Tibial nerve (tissue), 4 donors: Measurements from ENCODE around the gene DCT. TPM values are rescaled to one million over a fixed set of nuclear protein-coding genes. Genes with fewer than 3 reads are reported as not detected.

Experiments used
- DNase-seq, 2 donors: peaks; one replicate each; pipeline ENCODE4 v3.0.0-alpha.2; 2019; ENCODE audit warnings: low spot score in 2 of 2
- H3K27ac ChIP-seq, 4 donors: fragments of 200-600 bp; sonication (generic) in 3 of 4; one replicate each; pipeline ENCODE4 v1.5.1; 2017 to 2019; ENCODE audit warnings: mild to moderate bottlenecking in 1 of 4
- H3K27me3 ChIP-seq, 2 donors: fragments of 200-600 bp; sonication (generic) in 1 of 2; one replicate each; pipeline versions ENCODE4 v1.5.1 to v1.6.0; 2017 to 2019
- H3K36me3 ChIP-seq, 3 donors: fragments of 200-600 bp; sonication (generic); one replicate each; pipeline ENCODE4 v1.5.1; 2018 to 2019
- H3K4me1 ChIP-seq, 4 donors: fragments of 200-600 bp; sonication (generic) in 3 of 4; one replicate each; pipeline ENCODE4 v1.5.1; 2017 to 2019
- H3K4me3 ChIP-seq, 4 donors: fragments of 200-600 bp; sonication (generic) in 3 of 4; one replicate each; pipeline ENCODE4 v1.5.1; 2017 to 2019; ENCODE audit warnings: mild to moderate bottlenecking in 1 of 4, moderate library complexity in 1 of 4
- H3K9me3 ChIP-seq, 4 donors: fragments of 200-600 bp; sonication (generic) in 3 of 4; one replicate each; pipeline ENCODE4 v1.5.1; 2017 to 2019
- EP300 ChIP-seq, 2 donors: sonication (generic); formaldehyde crosslinking; IDR thresholded peaks; one replicate each; pipeline ENCODE4 v1.6.1; 2017; ENCODE audit warnings: antibody characterized with exemption in 2 of 2, mild to moderate bottlenecking in 1 of 2
- POLR2A ChIP-seq, 2 donors: fragments of 450-650 bp; IDR thresholded peaks; one replicate each; pipeline ENCODE4 v1.6.1; 2017; ENCODE audit warnings: antibody characterized with exemption in 2 of 2, mild to moderate bottlenecking in 2 of 2, moderate library complexity in 2 of 2
- WGBS, 2 donors: methylation state at CpG; one replicate each; pipeline ENCODE4 v1.1.5; 2018; 5-methylcytosine and 5-hydroxymethylcytosine counted together
- total RNA-seq, 4 donors: library from RNA; depleted of rRNA; stranded (reverse); fragments of >200 nt; gene quantifications; one replicate each; pipeline ENCODE4 v1.1.0, GENCODE V29; 2016
- TF ChIP-seq, protein P1 (sequence below), 5 experiments: fragments of 200-600 bp in 3 of 5; fragments of 450-650 bp in 2 of 5; sonication (generic) in 3 of 5; IDR thresholded peaks; one replicate each; pipeline ENCODE4 v1.5.1; 2016 to 2019; ENCODE audit warnings: antibody characterized with exemption in 5 of 5, mild to moderate bottlenecking in 3 of 5, moderate library complexity in 2 of 5

DCT gene
- total RNA-seq, 4 donors from 2014 or later, result 0.30 to 3.9 (median 0.61) TPM

DNA sequence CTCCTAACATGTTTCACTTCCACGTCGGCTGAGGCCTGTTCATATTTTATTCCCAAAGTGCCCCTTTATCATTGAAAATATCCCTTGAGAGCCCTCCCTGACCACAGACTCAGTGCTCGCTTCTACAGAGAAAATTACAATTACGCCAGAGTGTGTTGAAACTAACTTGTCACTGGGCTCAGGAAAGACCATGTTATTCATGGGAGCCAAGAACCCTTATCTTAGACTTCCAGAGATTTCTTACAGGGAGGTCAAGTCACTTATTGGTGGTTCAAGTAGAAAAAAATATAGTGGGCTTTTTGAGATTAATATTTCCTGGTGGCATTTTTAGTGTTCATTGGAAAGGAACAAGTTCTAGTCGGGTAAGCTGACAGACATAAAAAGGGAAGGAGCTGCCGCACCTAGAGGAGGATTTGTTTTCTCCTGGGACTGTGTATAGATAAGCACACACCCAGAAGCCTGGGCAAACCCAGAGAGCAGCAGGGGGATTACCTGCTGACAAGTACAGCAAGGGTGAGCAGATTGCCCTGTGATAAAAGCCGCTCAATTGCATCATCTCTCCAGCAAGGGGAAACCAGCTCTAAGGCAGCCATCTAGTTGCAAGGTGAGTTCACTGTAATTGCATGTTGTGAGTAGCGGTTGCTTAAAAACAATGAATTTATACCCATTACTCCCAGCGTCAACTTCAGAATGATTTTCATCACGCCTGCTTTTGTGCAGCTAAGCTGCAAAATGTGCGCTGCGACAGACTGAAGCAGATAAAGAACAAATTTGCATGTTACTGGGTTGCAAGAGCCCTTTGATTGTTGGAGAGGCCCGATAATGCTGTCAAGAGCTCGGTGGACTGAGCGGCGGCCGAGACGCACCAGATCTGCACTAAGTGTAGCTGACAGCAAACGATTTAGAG is 46.2 kb downstream of the DCT start:
- peaks cover 0 to 4% (median 0%) of the 10 kb centered on the region in 4 donors for H3K4me1 ChIP-seq
- no peaks in the 10 kb centered on the region for H3K27me3 ChIP-seq
- WGBS, 2 donors, result 76 to 80% methylated on average over 19 of the region's 19 CpGs
- H3K4me3 ChIP-seq, result no peak overlapping the region
- no peaks in the 10 kb centered on the region for H3K9me3 ChIP-seq
- H3K36me3 ChIP-seq, result no peaks in the 10 kb centered on the region
- no peak for DNase-seq
- H3K27ac ChIP-seq, result no peak overlapping the region
- TF ChIP-seq EP300 (IDR thresholded peaks at IDR 0.05) (no peak), POLR2A (IDR thresholded peaks at IDR 0.05) (no peak)
- TF ChIP-seq, protein P1, sequence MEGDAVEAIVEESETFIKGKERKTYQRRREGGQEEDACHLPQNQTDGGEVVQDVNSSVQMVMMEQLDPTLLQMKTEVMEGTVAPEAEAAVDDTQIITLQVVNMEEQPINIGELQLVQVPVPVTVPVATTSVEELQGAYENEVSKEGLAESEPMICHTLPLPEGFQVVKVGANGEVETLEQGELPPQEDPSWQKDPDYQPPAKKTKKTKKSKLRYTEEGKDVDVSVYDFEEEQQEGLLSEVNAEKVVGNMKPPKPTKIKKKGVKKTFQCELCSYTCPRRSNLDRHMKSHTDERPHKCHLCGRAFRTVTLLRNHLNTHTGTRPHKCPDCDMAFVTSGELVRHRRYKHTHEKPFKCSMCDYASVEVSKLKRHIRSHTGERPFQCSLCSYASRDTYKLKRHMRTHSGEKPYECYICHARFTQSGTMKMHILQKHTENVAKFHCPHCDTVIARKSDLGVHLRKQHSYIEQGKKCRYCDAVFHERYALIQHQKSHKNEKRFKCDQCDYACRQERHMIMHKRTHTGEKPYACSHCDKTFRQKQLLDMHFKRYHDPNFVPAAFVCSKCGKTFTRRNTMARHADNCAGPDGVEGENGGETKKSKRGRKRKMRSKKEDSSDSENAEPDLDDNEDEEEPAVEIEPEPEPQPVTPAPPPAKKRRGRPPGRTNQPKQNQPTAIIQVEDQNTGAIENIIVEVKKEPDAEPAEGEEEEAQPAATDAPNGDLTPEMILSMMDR (IDR thresholded peaks at IDR 0.05), result no peak

DNA sequence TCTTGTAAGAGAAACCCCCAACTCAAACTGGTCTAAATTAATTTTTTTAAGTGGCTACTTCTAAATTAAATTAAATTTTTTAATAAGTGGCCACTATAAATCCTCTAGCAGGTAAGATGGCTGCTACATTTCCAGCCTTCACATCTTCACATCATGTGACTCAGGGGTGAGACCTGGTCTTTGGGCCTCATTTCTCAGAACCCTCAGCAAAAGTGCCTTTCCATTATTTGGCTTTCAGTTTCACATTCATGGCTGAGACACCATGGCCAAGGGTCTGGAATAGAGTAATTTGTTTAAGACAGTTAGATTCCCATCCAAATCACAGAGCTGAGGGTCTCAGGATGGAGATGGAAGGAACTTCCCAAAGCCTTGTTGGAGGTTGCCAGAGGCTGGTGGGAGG is 47.5 kb downstream of the DCT start:
- no peaks in the 10 kb centered on the region for H3K27me3 ChIP-seq
- H3K9me3 ChIP-seq, result no peaks in the 10 kb centered on the region
- TF ChIP-seq POLR2A (IDR thresholded peaks at IDR 0.05) (no peak), EP300 (IDR thresholded peaks at IDR 0.05) (no peak)
- TF ChIP-seq, protein P1 (IDR thresholded peaks at IDR 0.05), result no peak
- DNase-seq, result no peak
- H3K4me1 ChIP-seq, result peaks cover 0 to 4% (median 0%) of the 10 kb centered on the region in 4 donors
- H3K36me3 ChIP-seq, result no peaks in the 10 kb centered on the region
- H3K4me3 ChIP-seq, result no peak overlapping the region
- no peak overlapping the region for H3K27ac ChIP-seq

DNA sequence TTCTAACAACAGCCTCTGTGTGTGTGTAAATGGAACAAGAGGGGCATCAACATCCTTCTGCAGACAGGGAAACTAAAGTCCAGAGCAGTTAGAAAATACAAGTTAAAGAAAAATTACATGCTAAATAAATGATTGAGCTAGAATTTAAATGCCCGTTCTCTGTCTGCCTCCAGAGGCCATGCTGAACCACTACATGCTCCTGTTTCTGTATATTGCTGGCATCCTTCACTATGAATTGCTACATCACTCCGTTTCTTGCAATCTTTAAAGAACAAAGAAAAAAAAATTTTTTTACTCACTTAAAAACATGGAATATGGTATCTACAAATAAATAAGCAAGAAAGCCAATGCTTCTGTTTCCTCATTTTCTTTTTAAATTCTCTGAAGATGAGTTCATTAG is 47.9 kb downstream of the DCT start:
- no peaks in the 10 kb centered on the region for H3K36me3 ChIP-seq
- no peak for DNase-seq
- TF ChIP-seq, protein P1 (IDR thresholded peaks at IDR 0.05), result no peak
- TF ChIP-seq POLR2A (IDR thresholded peaks at IDR 0.05), result no peak
- TF ChIP-seq EP300 (IDR thresholded peaks at IDR 0.05), result no peak
- H3K4me3 ChIP-seq, result no peak overlapping the region
- 55 to 73% methylated on average over 2 of the region's 2 CpGs for WGBS, 2 donors
- H3K27ac ChIP-seq, result no peak overlapping the region
- H3K4me1 ChIP-seq, result peaks cover 0 to 4% (median 0%) of the 10 kb centered on the region in 4 donors
- H3K9me3 ChIP-seq, result no peaks in the 10 kb centered on the region
- no peaks in the 10 kb centered on the region for H3K27me3 ChIP-seq

DNA sequence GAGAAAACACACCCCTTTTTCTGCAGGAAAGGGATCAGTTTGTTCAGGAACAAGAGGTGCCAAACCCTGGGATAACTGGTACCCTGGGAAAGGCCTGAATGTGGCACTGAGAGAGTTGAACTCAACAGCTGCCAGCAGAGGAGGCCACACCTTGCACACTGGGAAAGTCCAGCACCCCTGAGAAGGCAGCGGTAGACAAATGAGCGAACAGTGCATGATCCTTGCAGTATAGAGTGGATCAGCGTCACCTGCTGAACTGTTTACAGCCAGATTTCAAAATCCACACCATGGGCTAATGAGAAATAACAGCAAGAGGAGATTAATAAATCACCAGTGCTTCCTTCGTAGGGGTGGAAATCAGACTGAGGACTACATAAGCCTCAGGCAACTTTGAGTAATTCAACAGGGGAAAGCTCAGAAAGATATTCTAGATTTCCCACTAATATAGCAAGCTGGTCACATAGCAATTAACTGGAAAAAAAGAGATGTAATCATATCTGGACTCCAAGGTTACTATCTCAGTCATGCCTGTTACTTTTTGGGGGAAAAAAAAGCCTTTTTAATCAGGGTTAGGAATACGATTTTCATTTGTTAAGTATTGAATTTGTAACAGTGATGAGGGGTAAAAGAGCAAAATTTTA is 52.0 kb downstream of the DCT start:
- no peaks in the 10 kb centered on the region for H3K9me3 ChIP-seq
- TF ChIP-seq EP300 (IDR thresholded peaks at IDR 0.05), result no peak
- TF ChIP-seq, protein P1 (IDR thresholded peaks at IDR 0.05), result no peak
- TF ChIP-seq POLR2A (IDR thresholded peaks at IDR 0.05), result no peak
- 64 to 69% methylated on average over 5 of the region's 5 CpGs for WGBS, 2 donors

DNA sequence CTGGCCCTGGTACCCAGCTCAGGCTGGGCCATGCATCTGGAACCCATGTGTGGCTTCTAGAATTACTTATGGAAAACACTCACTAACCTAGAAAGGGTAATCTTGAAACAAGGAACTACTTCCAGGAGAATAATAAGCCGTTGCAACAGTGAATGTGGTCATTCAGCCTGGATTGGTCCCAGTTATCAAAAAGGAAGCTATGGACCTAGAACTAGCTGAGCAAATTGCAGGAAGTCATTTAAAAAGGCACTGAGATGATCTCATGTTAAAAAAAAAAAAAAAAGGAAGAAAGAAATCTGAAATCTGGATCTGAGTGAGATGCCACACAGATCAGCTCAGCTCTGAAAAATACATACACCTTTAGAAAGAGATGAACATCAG is 59.6 kb downstream of the DCT start:
- no peak overlapping the region for H3K4me3 ChIP-seq
- TF ChIP-seq POLR2A (IDR thresholded peaks at IDR 0.05), result no peak
- TF ChIP-seq, protein P1 (IDR thresholded peaks at IDR 0.05), result no peak
- TF ChIP-seq EP300 (IDR thresholded peaks at IDR 0.05), result no peak
- no peak overlapping the region for H3K27ac ChIP-seq
- no peaks in the 10 kb centered on the region for H3K4me1 ChIP-seq
- no peak for DNase-seq
- H3K36me3 ChIP-seq, result no peaks in the 10 kb centered on the region
- H3K9me3 ChIP-seq, result no peaks in the 10 kb centered on the region
- WGBS, 2 donors, result 14 to 28% methylated on average over 1 of the region's 1 CpG
- H3K27me3 ChIP-seq, result no peaks in the 10 kb centered on the region

More for the DNA sequence above, 52.0 kb downstream of the DCT start:
- H3K27ac ChIP-seq, result no peak overlapping the region
- H3K4me3 ChIP-seq, result no peak overlapping the region
- H3K27me3 ChIP-seq, result no peaks in the 10 kb centered on the region
- H3K36me3 ChIP-seq, result no peaks in the 10 kb centered on the region
- no peaks in the 10 kb centered on the region for H3K4me1 ChIP-seq
- no peak for DNase-seq
